ENCODE measurements around the gene PCBP3. TPM values are rescaled to one million over a fixed set of nuclear protein-coding genes. Genes with fewer than 3 reads are reported as not detected.
"Not testable (repeated sequence)": the region's sequence is repeated elsewhere in the genome, so short reads cannot be mapped to it uniquely, and the experiment has no call there.

Gene PCBP3
- total RNA-seq, 1 donor from 2014 or later: not detected

DNA sequence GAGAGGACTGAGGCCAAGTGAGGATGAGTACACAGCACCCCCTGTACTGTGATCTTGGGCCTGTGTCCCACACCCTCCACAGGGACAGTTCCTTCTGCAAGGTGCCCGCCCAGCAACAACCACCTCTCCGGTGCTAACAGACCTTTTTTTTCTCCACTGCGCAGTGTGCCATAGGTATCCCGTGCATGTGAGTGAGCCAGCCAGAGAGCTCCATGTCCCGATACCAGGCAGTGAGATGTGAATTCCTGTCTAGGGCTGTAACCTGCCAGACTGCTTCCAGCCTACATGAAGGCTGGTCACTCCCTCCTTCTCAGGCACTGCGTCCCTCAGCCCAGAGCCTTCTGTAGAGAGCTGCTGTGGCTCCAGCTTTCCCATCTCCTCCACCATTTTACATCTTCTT, 56.9 kb downstream of the PCBP3 start:
- FAIRE-seq: no peak
- TF ChIP-seq CTCF (IDR thresholded peaks at IDR 0.05; ENCODE audit: insufficient read depth, low read length, severe bottlenecking): no peak
- H3K36me3 ChIP-seq (ENCODE audit: control insufficient read depth, insufficient read depth, low read length): no peaks in the 10 kb centered on the region
- DNase-seq (ENCODE audit: low read depth): no peak
- no peak overlapping the region for H3K4me3 ChIP-seq (ENCODE audit: low read depth, low read length)
- H3K27me3 ChIP-seq (ENCODE audit: control insufficient read depth, insufficient read depth, low read length): no peaks in the 10 kb centered on the region

- FAIRE-seq (no peak), DNase-seq (ENCODE audit: low read depth) (no peak)
- Histone ChIP-seq H3K4me3 (ENCODE audit: low read depth, low read length) (no peak overlapping the region), H3K36me3 (ENCODE audit: control insufficient read depth, insufficient read depth, low read length) (no peaks in the 10 kb centered on the region), H3K27me3 (ENCODE audit: control insufficient read depth, insufficient read depth, low read length) (no peaks in the 10 kb centered on the region)
- TF ChIP-seq CTCF (IDR thresholded peaks at IDR 0.05; ENCODE audit: insufficient read depth, low read length, severe bottlenecking): no peak
These were observed 61.0 kb downstream of the PCBP3 start for GRCh38 chr21:45704311-45705108.

GRCh38 chr21:45706299-45706698, 62.8 kb downstream of the PCBP3 start:
- H3K4me3 ChIP-seq (ENCODE audit: low read depth, low read length): no peak overlapping the region
- DNase-seq (ENCODE audit: low read depth) (no peak), FAIRE-seq (no peak)
- no peaks in the 10 kb centered on the region for H3K27me3 ChIP-seq (ENCODE audit: control insufficient read depth, insufficient read depth, low read length)
- no peaks in the 10 kb centered on the region for H3K36me3 ChIP-seq (ENCODE audit: control insufficient read depth, insufficient read depth, low read length)
- no peak for TF ChIP-seq CTCF (IDR thresholded peaks at IDR 0.05; ENCODE audit: insufficient read depth, low read length, severe bottlenecking)

GRCh38 chr21:45709173-45709572, 65.6 kb downstream of the PCBP3 start:
- DNase-seq (ENCODE audit: low read depth) (no peak), FAIRE-seq (no peak)
- TF ChIP-seq CTCF (IDR thresholded peaks at IDR 0.05; ENCODE audit: insufficient read depth, low read length, severe bottlenecking): no peak
- Histone ChIP-seq H3K4me3 (ENCODE audit: low read depth, low read length) (no peak overlapping the region), H3K36me3 (ENCODE audit: control insufficient read depth, insufficient read depth, low read length) (no peaks in the 10 kb centered on the region), H3K27me3 (ENCODE audit: control insufficient read depth, insufficient read depth, low read length) (no peaks in the 10 kb centered on the region)

DNA sequence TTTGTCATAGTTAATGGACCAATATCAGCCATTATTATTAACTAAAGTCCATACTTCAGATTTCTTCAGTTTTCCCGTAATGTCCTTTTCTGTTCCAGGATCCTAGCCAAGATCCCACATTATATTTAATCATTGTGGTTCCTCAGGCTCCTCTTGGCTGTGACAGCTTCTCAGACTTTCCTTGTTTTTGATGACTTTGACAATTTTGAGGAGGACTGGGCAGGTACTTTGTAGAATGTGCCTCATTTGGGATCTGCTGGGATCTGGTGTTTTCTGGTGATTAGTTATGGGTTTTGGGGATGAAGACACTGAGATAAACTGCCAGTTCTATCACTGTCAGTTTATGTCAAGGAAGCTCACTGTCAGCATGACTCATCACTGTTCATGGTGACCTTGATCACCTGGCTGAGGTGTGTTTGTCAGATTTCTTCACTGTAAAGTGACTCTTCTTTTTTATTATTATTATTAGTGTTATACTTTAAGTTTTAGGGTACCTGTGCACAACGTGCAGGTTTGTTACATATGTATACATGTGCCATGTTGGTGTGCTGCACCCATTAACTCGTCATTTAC, 66.3 kb downstream of the PCBP3 start:
- DNase-seq (ENCODE audit: low read depth): no peak
- Histone ChIP-seq H3K36me3 (ENCODE audit: control insufficient read depth, insufficient read depth, low read length) (no peaks in the 10 kb centered on the region), H3K27me3 (ENCODE audit: control insufficient read depth, insufficient read depth, low read length) (no peaks in the 10 kb centered on the region), H3K4me3 (ENCODE audit: low read depth, low read length) (no peak overlapping the region)
- TF ChIP-seq CTCF (IDR thresholded peaks at IDR 0.05; ENCODE audit: insufficient read depth, low read length, severe bottlenecking): no peak
- no peak for FAIRE-seq

GRCh38 chr21:45710306-45710705, 66.8 kb downstream of the PCBP3 start:
- not testable (repeated sequence) for H3K4me3 ChIP-seq (ENCODE audit: low read depth, low read length); DNase-seq (ENCODE audit: low read depth); H3K36me3 ChIP-seq (ENCODE audit: control insufficient read depth, insufficient read depth, low read length); FAIRE-seq; H3K27me3 ChIP-seq (ENCODE audit: control insufficient read depth, insufficient read depth, low read length)

Data from bronchial epithelial cell (primary cell).